Smooth muscle cell (in vitro differentiated cells): ENCODE measurements around the gene ZMIZ1. TPM values are rescaled to one million over a fixed set of nuclear protein-coding genes. Genes with fewer than 3 reads are reported as not detected.

ENCODE experiments used
- DNase-seq: peaks from one replicate; lab custom pipeline; 2025; ENCODE audit not compliant: unreplicated experiment; lab: John Stamatoyannopoulos, UW
- H2AFZ ChIP-seq: fragments of 200-600 bp; sonication (generic); 2 replicates; pipeline ENCODE4 v1.6.0; 2016; ENCODE audit warnings: antibody characterized with exemption, low read depth, mild to moderate bottlenecking
- H3F3A ChIP-seq: fragments of 200-600 bp; sonication (generic); 2 replicates; pipeline ENCODE4 v1.6.0; 2017; ENCODE audit warnings: antibody characterized with exemption, low read depth
- H3K27ac ChIP-seq: fragments of 200-600 bp; sonication (generic); 2 replicates; pipeline ENCODE4 v1.5.1; 2016; ENCODE audit warnings: low read depth, mild to moderate bottlenecking
- H3K27me3 ChIP-seq: fragments of 200-600 bp; sonication (generic); 2 replicates; pipeline ENCODE4 v1.6.1; 2016; ENCODE audit warnings: low read depth, mild to moderate bottlenecking
- H3K36me3 ChIP-seq: fragments of 200-600 bp; sonication (generic); 2 replicates; pipeline ENCODE4 v1.5.1; 2016; ENCODE audit warnings: low read depth
- H3K4me1 ChIP-seq: fragments of 200-600 bp; sonication (generic); 2 replicates; pipeline ENCODE4 v1.5.1; 2016; ENCODE audit warnings: low read depth
- H3K4me2 ChIP-seq: fragments of 200-600 bp; sonication (generic); 2 replicates; pipeline ENCODE4 v1.6.0; 2016; ENCODE audit warnings: mild to moderate bottlenecking
- H3K4me3 ChIP-seq: fragments of 200-600 bp; sonication (generic); 2 replicates; pipeline ENCODE4 v1.5.1; 2016; ENCODE audit warnings: mild to moderate bottlenecking
- H3K79me2 ChIP-seq: fragments of 200-600 bp; sonication (generic); 2 replicates; pipeline ENCODE4 v1.6.0; 2016; ENCODE audit warnings: low read depth, mild to moderate bottlenecking
- H3K9ac ChIP-seq: fragments of 200-600 bp; sonication (generic); 2 replicates; pipeline ENCODE4 v1.6.0; 2016; ENCODE audit warnings: low read depth
- H3K9me3 ChIP-seq: fragments of 200-600 bp; sonication (generic); replicated peaks from 2 replicates; pipeline ENCODE4 v1.5.1; 2016; ENCODE audit warnings: low read depth
- H4K20me1 ChIP-seq: fragments of 200-600 bp; sonication (generic); 2 replicates; pipeline ENCODE4 v1.6.0; 2016; ENCODE audit warnings: low read depth
- WGBS: methylation state at CpG from one replicate; pipeline ENCODE4 v1.1.7; 2016; ENCODE audit warnings: low lambda C conversion rate; 5-methylcytosine and 5-hydroxymethylcytosine counted together
- polyA plus RNA-seq: library from polyadenylated mRNA; unstranded; fragments of >200 nt; fragmentation: Nextera tagmentation; extraction: Ambion mirVana; gene quantifications from 2 replicates; pipeline ENCODE4 v1.2.1, GENCODE V29; 2016
- total RNA-seq: library from RNA; depleted of rRNA; stranded (reverse); fragments of >200 nt; gene quantifications from 2 replicates; pipeline ENCODE4 v1.2.3, GENCODE V29; 2014
- TF ChIP-seq, protein P1 (sequence below): fragments of 200-600 bp; sonication (generic); IDR thresholded peaks from 2 replicates; pipeline ENCODE4 v1.5.1; 2017; ENCODE audit warnings: borderline replicate concordance, mild to moderate bottlenecking, antibody characterized with exemption; ENCODE audit not compliant: insufficient read depth, poor library complexity, severe bottlenecking

Gene ZMIZ1
- total and polyA plus RNA-seq, 2 experiments from 2014 or later: 24.2 to 31.3 TPM

DNA sequence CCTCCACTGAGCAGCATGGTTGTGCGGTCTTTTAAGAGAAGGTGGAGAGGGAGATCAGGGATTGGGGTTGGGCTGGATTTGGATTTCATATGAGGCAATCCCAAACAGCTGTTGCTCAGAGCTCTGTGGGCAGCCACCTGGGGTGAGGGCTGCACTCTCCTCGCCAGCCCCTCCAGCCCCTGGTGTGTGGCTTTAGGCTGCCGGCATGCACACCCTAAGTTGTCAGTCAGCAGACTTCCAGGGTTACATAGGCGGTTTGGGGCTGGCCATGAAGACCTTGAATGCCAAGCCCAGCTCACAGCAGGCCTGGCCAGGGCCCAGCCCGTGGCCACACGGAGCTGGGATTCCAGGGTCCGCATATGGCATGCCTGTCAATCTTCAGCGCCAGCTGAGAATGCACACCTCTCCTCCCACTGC lies 54.8 kb downstream of the ZMIZ1 start:
- 84% methylated on average over 7 of the region's 8 CpGs for WGBS
- Histone ChIP-seq H3F3A (peaks cover 18% of the 10 kb centered on the region), H3K4me2 (no peak overlapping the region), H3K4me3 (no peak overlapping the region), H3K27me3 (no peaks in the 10 kb centered on the region), H3K9ac (no peak overlapping the region), H3K4me1 (peaks cover 5% of the 10 kb centered on the region), H3K9me3 (no peaks in the 10 kb centered on the region), H3K79me2 (peaks cover 56% of the 10 kb centered on the region), H2AFZ (no peak overlapping the region), H4K20me1 (peaks cover 100% of the 10 kb centered on the region), H3K36me3 (no peaks in the 10 kb centered on the region), H3K27ac (no peak overlapping the region)
- no peak for DNase-seq
- TF ChIP-seq, protein P1, sequence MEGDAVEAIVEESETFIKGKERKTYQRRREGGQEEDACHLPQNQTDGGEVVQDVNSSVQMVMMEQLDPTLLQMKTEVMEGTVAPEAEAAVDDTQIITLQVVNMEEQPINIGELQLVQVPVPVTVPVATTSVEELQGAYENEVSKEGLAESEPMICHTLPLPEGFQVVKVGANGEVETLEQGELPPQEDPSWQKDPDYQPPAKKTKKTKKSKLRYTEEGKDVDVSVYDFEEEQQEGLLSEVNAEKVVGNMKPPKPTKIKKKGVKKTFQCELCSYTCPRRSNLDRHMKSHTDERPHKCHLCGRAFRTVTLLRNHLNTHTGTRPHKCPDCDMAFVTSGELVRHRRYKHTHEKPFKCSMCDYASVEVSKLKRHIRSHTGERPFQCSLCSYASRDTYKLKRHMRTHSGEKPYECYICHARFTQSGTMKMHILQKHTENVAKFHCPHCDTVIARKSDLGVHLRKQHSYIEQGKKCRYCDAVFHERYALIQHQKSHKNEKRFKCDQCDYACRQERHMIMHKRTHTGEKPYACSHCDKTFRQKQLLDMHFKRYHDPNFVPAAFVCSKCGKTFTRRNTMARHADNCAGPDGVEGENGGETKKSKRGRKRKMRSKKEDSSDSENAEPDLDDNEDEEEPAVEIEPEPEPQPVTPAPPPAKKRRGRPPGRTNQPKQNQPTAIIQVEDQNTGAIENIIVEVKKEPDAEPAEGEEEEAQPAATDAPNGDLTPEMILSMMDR: no peak

DNA sequence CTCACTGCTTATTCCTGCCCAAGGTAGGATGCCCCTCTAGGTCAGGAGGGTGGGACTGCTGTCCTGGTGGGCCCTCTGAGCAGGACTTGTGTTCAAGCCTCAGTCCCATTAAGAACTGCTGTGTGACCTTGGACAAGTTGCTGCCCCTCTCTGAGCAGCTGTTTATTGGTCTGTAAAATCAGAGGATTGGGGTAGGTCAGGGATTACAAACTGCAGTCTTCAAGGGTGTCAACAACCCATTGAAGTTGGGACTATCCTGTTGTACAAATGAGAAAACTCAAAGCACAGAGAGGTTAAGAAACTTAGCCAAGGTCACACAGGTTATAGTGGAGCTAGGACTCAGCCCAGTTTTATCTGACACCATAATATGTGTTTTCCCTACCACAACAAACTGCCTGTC lies 55.3 kb downstream of the ZMIZ1 start:
- H3K4me3 ChIP-seq: no peak overlapping the region
- H3K27ac ChIP-seq: no peak overlapping the region
- no peak for DNase-seq
- peaks cover 100% of the 10 kb centered on the region for H4K20me1 ChIP-seq
- peaks cover 55% of the 10 kb centered on the region for H3K79me2 ChIP-seq
- no peaks in the 10 kb centered on the region for H3K36me3 ChIP-seq
- no peaks in the 10 kb centered on the region for H3K27me3 ChIP-seq
- H3F3A ChIP-seq: peaks cover 18% of the 10 kb centered on the region
- H3K4me1 ChIP-seq: peaks cover 9% of the 10 kb centered on the region
- H3K4me2 ChIP-seq: no peak overlapping the region
- no peak overlapping the region for H3K9ac ChIP-seq
- TF ChIP-seq, protein P1: no peak
- no peak overlapping the region for H2AFZ ChIP-seq
- no peaks in the 10 kb centered on the region for H3K9me3 ChIP-seq

DNA sequence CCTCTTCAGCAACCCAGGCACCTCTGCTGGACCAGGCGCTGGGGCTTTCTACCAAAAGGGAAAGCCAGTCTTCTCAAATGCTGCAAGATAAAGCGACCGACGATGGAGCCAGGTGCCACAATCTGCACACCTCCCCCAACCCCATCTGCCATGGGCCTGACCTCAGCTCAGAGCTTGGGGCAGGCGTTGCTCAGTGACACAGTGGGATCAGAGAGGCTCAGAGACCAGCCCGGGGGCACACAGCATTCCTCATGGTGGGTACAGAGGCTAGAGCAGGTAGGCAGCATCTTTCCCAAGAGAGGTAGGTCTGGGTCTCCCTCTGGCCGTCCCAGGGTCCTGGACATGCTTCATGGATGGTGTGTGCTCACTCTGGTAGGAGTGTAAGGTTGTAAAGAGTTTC lies 56.3 kb downstream of the ZMIZ1 start:
- 91% methylated on average over 7 of the region's 7 CpGs for WGBS
- peaks cover 100% of the 10 kb centered on the region for H4K20me1 ChIP-seq
- no peak overlapping the region for H3K9ac ChIP-seq
- DNase-seq: no peak
- TF ChIP-seq, protein P1: no peak
- H3K4me1 ChIP-seq: peaks cover 19% of the 10 kb centered on the region
- H2AFZ ChIP-seq: no peak overlapping the region
- no peaks in the 10 kb centered on the region for H3K9me3 ChIP-seq
- H3K27ac ChIP-seq: no peak overlapping the region
- H3K4me2 ChIP-seq: no peak overlapping the region
- peaks cover 18% of the 10 kb centered on the region for H3F3A ChIP-seq
- no peak overlapping the region for H3K4me3 ChIP-seq
- peaks cover 54% of the 10 kb centered on the region for H3K79me2 ChIP-seq
- H3K27me3 ChIP-seq: no peaks in the 10 kb centered on the region
- no peaks in the 10 kb centered on the region for H3K36me3 ChIP-seq

DNA sequence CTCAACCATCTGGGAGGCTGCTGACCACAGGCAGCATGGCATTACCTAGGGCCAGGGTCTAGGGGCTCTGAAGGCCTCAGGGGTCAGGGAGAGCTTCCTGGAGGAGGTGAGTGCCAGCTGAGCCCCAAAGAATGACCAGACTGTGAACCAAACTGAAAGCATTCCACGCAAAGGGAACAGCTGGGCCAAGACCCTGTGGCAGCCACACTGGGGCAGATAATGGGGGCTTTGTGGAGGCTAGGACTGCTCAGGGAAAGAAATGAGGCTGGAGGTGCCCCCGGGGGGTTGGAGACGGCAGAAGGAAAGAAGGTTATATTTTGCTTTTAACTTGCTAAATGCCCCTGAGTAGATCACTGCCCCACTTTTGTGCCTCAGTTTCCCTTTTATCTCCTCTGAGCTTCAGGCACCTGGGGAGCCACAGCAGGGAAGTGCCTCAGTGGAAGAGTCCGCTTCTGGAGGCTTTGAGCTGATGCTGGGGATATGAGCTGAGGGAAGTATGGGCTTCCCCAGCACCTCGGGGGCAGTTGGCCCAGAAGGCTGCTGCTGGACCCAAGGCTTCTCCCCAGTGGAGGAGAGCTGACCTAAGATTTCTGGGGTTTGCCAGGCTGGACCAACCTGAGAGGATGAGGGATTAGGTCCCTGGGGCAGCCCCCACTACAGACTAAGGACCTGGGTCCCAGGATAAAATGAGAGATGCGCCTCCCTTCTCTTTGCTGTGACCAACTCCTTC lies 57.8 kb downstream of the ZMIZ1 start:
- WGBS: 90% methylated on average over 6 of the region's 6 CpGs
- Histone ChIP-seq H3F3A (peaks cover 12% of the 10 kb centered on the region), H3K4me2 (no peak overlapping the region), H3K36me3 (no peaks in the 10 kb centered on the region), H4K20me1 (peaks cover 100% of the 10 kb centered on the region), H3K9me3 (no peaks in the 10 kb centered on the region), H3K9ac (no peak overlapping the region), H3K4me3 (no peak overlapping the region), H3K79me2 (peaks cover 55% of the 10 kb centered on the region), H3K27me3 (no peaks in the 10 kb centered on the region), H2AFZ (no peak overlapping the region), H3K27ac (peak overlapping the region; percentile 12), H3K4me1 (peaks cover 29% of the 10 kb centered on the region)
- no peak for DNase-seq
- TF ChIP-seq, protein P1: no peak
